GM18499 (cell line): ENCODE data around the gene NOB1.
"Not testable (repeated sequence)": the region's sequence is repeated elsewhere in the genome, so short reads cannot be mapped to it uniquely, and the experiment has no call there.

Source experiments
- ATAC-seq: cut with Tn5 transposase; IDR thresholded peaks from one replicate; pipeline ENCODE4 v1.9.1; 2021; ENCODE audit warnings: moderate number of reproducible peaks; ENCODE audit not compliant: insufficient read depth, unreplicated experiment

Gene NOB1

GRCh38 chr16:69762814-69763598, 8.3 kb upstream of the NOB1 start:
- ATAC-seq, result no peak

DNA sequence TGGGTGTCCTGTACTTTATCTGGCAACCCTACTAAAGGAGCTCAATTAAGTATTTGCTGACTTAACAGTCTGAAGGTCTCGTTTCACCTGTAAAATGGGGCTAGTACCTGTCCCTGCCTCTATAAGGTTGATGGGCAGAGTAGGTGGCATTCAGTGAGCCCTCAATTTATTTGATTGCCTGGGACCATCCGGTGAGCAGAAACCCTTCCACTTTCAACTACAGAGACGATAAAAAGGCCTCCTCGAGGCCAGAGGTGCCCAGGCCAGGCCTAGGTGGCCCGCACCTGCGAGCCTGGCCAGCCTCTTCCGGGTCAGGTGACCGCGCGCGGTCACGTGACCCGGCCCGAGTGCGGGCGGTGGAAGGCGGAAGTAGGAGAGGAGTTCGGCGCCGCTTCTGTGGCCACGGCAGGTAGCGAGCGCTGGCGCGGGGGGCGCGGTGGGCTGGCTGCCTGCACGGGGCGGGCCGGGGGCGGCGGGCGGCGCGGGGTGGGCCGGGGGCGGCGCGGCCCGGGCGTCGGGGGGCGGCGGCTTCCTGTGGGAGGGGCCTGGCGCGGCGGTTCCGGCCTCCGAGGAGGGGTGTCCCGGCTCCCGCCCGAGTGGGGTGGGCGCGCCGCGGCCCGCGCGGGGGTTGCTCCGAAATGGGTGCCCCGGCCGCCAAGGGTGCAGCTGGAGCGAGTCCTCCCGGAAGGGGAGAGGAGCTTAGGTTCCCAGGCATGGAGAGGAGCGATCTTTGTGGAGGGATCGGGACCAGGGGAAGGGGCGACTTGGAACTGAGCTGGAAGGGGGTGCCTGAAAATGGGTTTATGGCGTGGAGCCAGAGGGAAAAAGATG, 7.5 kb upstream of the NOB1 start, which contains the start of gene WWP2:
Gene WWP2, plus strand, starts transcription at position 350 of the 831 bp plus-strand sequence. CDS start 24,679 bp downstream, outside the sequence.
- ATAC-seq, result no peak

DNA sequence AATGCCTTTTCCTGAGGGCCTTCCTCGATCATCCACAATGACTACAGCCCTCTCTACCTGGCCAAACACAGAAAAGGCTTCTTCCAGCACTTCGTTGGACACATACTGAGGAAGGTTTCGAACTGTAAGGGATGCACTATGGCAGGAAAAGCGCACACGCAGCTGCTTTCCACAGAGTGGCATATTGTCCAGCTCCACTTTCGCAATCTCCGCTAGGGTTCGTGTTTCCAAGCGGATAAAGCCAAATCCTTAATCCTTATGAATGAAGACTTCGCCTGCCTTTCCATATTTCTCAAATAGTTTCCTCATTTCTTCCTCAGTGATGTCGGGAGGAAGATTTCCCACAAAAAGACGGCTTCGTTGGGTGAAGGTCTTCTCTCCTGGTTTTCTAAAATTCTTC, 2.6 kb upstream of the NOB1 start:
- ATAC-seq, result not testable (repeated sequence)

- ATAC-seq, result no peak
These were observed 2.0 kb upstream of the NOB1 start for GRCh38 chr16:69756705-69757104.

- no peak for ATAC-seq
These were observed 620 bp downstream of the NOB1 start for GRCh38 chr16:69754143-69754468.

DNA sequence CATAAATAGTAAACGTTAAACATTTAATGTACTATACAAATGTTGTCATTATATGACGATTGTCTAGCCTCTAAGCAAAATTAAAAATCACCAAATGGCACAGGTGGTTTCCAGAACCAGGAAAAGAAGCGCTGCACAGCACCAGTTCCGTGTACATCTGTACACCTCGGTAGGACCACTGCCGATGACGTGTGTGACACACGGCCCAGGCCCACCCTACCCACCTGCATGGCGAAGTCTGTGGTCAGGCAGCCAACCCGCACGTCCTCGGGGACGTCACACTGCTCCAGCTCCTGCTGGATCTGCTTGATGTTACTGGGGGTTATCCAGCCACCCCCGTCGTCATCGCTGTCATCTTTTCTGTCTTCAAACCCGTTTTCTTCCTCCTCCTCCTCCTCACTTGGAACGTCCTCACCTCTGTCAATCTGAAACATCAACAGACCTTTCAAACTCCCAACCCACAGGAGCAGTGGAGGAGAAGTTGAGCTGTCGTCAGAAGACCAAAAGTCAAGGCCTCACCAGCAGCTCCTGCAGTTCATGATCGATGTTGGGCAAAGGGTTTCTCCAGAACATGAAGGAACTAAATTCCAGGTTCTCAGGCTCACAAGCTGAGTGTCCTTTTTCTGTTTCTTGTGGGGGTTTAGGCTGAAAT, 5.9 kb downstream of the NOB1 start:
- ATAC-seq, result no peak

- ATAC-seq, result no peak
These were observed 7.6 kb downstream of the NOB1 start for GRCh38 chr16:69747115-69747514.

DNA sequence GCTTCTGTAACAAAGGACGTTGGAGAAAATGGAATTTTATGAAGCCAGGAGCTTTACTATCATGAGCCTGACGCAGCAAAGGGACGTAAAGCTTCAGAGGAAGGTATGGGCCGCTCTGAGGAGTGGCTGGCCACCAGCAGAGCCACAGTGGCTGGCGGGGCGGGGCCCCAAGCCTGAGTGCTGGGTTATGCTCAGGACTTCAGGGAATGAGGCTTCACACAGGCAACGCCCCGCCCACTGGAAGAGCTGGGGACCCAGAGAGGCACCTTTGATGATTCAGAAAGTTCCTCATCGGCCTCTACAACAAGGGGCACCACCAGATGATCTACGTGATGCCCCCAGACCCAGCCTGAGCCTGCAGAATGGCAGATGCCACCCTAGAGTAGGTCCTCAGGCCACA, 8.8 kb downstream of the NOB1 start:
- ATAC-seq, result no peak

GRCh38 chr16:69745232-69745612, 9.5 kb downstream of the NOB1 start:
- ATAC-seq, result no peak

GRCh38 chr16:69744363-69745231, 10.1 kb downstream of the NOB1 start:
- ATAC-seq, result no peak

DNA sequence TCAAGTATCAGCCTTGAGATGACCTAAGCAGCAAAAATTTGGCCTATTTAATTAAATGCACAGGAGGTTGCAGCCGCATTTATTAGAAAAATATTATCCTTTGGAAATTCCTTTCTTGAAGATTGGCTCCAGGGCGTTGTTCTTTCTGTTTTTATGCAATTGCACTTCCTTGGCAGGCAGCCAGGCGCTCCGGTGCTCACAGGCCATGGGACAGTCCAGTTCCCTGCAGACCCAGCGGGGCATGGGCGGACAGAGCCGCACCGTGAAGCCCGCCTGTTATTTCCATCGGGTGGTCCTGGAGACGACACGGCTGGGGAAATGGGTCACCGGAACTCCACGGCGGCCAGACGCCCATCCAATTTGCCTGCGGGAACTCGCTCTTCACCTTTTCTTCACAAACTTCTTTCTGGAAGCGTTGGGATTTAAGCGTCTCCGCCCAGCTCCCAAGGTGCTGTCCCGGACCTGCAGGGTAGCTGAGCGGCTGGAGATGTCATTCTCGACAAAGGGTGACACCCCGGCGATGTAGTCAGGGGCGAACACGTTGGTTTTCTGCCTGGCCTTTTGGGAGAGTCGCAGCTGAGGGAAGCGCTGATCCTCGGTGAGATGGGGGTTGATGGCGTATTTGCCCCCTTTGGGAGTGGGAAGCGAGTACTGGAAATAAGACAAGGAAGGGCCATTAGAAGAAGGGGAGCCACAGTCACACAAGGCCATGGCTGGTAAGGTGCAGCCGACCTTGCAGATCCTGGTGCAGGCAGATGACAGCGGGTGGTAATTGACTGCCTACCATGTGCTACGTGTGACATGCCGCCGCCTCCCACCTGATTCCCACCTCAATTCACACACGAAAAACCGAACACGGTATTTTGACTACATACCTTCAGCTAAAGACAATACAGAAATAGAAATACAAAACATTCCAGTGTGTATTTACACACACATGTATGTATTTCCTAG, 12.5 kb downstream of the NOB1 start:
- no peak for ATAC-seq

DNA sequence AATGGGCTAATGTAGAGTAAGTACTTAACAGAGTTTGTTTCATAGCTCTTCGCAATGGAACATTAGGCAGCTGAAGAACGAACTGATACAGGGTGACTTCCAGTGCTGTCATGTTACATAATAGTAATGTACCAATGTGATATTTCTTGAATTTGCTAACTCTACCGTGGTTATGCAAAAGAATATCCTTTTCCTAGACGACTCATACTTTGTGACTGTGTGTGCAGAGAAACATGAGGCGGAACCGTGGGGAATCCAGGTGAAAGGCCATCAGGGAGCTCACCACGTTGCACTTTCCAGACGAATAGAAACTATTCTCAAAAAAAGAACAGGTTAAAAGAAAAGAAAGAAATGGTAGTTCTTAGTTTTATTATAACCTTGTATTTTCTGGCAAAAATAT, 13.2 kb downstream of the NOB1 start:
- ATAC-seq, result no peak

GRCh38 chr16:69732101-69732500, 22.6 kb downstream of the NOB1 start:
- no peak for ATAC-seq

- ATAC-seq, result not testable (repeated sequence)
These were observed 23.4 kb downstream of the NOB1 start for GRCh38 chr16:69731280-69731679.

- not testable (repeated sequence) for ATAC-seq
These were observed 25.7 kb downstream of the NOB1 start for GRCh38 chr16:69729030-69729429.

DNA sequence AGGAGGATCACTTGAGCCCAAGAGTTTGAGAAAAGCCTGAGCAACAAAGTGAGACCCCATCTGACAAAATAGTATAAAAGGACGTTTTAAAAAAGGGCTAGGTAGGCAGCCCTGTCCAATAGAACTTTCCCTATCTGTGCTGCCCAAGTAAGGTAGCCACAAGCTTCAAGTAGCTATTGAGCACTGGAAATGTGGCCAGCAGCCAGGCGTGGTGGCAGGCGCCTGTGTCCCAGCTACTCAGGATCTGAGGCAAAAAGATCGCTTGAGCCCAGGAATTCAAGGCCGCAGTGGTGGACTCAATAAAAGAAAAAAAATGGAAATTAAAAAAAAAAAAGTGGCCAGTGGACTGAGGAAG, 26.8 kb downstream of the NOB1 start:
- no peak for ATAC-seq

- peak; percentile 65 for ATAC-seq
These were observed 28.2 kb downstream of the NOB1 start, which contains the start of gene NQO1 for GRCh38 chr16:69726313-69727060. TSS of gene NQO1 (minus strand) at chr16:69726560. CDS start at chr16:69726439, 121 bp downstream.
